PC-3 (cell line): ENCODE measurements around the gene CEBPG. TPM values are rescaled to one million over a fixed set of nuclear protein-coding genes. Genes with fewer than 3 reads are reported as not detected.

ENCODE experiments used
- ATAC-seq: fragments of 200-7000 bp; cut with Tn5 transposase; 2 replicates; pipeline ENCODE4 v1.9.1; 2020; ENCODE audit warnings: mild to moderate bottlenecking, moderate library complexity
- BruUV-seq: library from RNA; stranded (reverse); fragments of 400-500 nt; replicated peaks from 2 replicates; lab custom pipeline; 2021; lab: Mats Ljungman, UMichigan
- CTCF ChIA-PET: fragments of 300-600 bp; sonication (Branson Sonifier 250); formaldehyde crosslinking; loops from one replicate; lab custom pipeline; 2022; ENCODE audit warnings: antibody characterized with exemption; lab: Charles Lee
- POLR2A ChIA-PET: fragments of 300-600 bp; sonication (Branson Sonifier 250); formaldehyde crosslinking; loops from one replicate; lab custom pipeline; 2022; ENCODE audit warnings: antibody characterized with exemption; ENCODE audit not compliant: unreplicated experiment; lab: Charles Lee
- DNase-seq: peaks from one replicate; pipeline ENCODE4 v3.0.0-alpha.2; 2015
- H2AFZ ChIP-seq: fragments of 300-600 bp; sonication (generic); 2 replicates; pipeline ENCODE4 v1.6.0; 2016; ENCODE audit warnings: antibody characterized with exemption, low read length
- H3F3A ChIP-seq: fragments of 300-600 bp; sonication (generic); one replicate; pipeline ENCODE4 v1.6.0; 2017; ENCODE audit warnings: antibody characterized with exemption, low read length, control low read depth, mild to moderate bottlenecking; ENCODE audit not compliant: unreplicated experiment
- H3K27ac ChIP-seq: fragments of 300-600 bp; sonication (generic); 2 replicates; pipeline ENCODE4 v1.5.1; 2016; ENCODE audit warnings: mild to moderate bottlenecking, low read length
- H3K27me3 ChIP-seq: fragments of 300-600 bp; sonication (generic); 2 replicates; pipeline ENCODE4 v1.6.1; 2016; ENCODE audit warnings: low read length, mixed read lengths
- H3K36me3 ChIP-seq: fragments of 300-600 bp; sonication (generic); 2 replicates; pipeline ENCODE4 v1.6.1; 2016; ENCODE audit warnings: low read depth, mixed run types, low read length, mixed read lengths
- H3K4me1 ChIP-seq: fragments of 300-600 bp; sonication (generic); 2 replicates; pipeline ENCODE4 v1.5.1; 2016; ENCODE audit warnings: low read length; ENCODE audit not compliant: insufficient read depth
- H3K4me2 ChIP-seq: fragments of 300-600 bp; sonication (generic); 2 replicates; pipeline ENCODE4 v1.6.0; 2016; ENCODE audit warnings: low read length
- H3K4me3 ChIP-seq: fragments of 300-600 bp; sonication (generic); 2 replicates; pipeline ENCODE4 v1.5.1; 2016; ENCODE audit warnings: mild to moderate bottlenecking, low read length, mixed read lengths
- H3K79me2 ChIP-seq: fragments of 300-600 bp; sonication (generic); 2 replicates; pipeline ENCODE4 v1.6.1; 2017; ENCODE audit warnings: low read length, mixed read lengths
- H3K9ac ChIP-seq: fragments of 300-600 bp; sonication (generic); 2 replicates; pipeline ENCODE4 v1.6.0; 2016; ENCODE audit warnings: mild to moderate bottlenecking, low read length
- H3K9me2 ChIP-seq: fragments of 300-600 bp; sonication (generic); replicated peaks from 2 replicates; pipeline ENCODE4 v1.6.1; 2016; ENCODE audit warnings: mixed run types, low read length, mixed read lengths
- H3K9me3 ChIP-seq: fragments of 300-600 bp; sonication (generic); 2 replicates; pipeline ENCODE4 v1.6.1; 2016; ENCODE audit warnings: low read length, mixed read lengths
- H4K20me1 ChIP-seq: fragments of 300-600 bp; sonication (generic); 2 replicates; pipeline ENCODE4 v1.6.1; 2016; ENCODE audit warnings: low read length, mixed read lengths
- EZH2 ChIP-seq: fragments of 300-600 bp; sonication (generic); IDR thresholded peaks from one replicate; pipeline ENCODE4 v1.6.1; 2017; ENCODE audit warnings: antibody characterized with exemption, mild to moderate bottlenecking, low read length; ENCODE audit not compliant: unreplicated experiment
- EZH2phosphoT487 ChIP-seq: fragments of 300-600 bp; sonication (generic); IDR thresholded peaks from 2 replicates; pipeline ENCODE4 v1.6.1; 2018; ENCODE audit warnings: mild to moderate bottlenecking, antibody characterized with exemption, low read length, borderline replicate concordance
- intact Hi-C: fragments of 100-400 bp; cut with micrococcal nuclease; formaldehyde crosslinking; loops from 2 replicates; pipeline ENCODE4 v1.9.0; 2023
- total RNA-seq: library from RNA; depleted of rRNA; stranded (reverse); fragments of >200 nt; gene quantifications from 2 replicates; pipeline ENCODE4 v1.2.3, GENCODE V29; 2014
- TF ChIP-seq, protein P1 (sequence below): fragments of 300-600 bp; sonication (generic); conservative IDR thresholded peaks from 2 replicates; pipeline ENCODE4 v1.5.1; 2017; ENCODE audit warnings: antibody characterized with exemption, low read depth, mild to moderate bottlenecking, low read length

CEBPG gene
- total RNA-seq, 1 experiment from 2014 or later = 24.6 TPM

DNA sequence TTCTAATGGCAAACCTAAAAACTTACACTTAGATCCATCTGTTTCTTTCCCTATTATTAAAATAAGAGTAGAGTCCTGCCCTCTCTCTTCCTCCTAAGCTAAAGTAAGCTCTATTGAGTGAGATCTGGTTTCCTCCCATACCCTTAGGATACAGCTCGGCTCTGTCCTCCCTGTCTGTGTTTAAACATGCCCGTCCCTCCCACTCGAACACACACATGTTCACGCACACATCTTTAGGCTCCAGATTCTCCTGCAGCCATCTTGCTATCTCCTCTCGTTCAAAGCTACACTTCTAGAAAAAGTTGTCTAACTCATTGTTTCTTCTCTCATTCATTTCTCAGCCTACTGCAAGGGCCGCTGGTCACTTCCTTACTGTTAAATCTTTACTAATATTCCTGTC is 15.1 kb upstream of the CEBPG start:
- Histone ChIP-seq H3K27me3 (no peaks in the 10 kb centered on the region), H3K79me2 (no peaks in the 10 kb centered on the region), H3K9ac (no peak overlapping the region), H3K9me3 (no peaks in the 10 kb centered on the region), H3K9me2 (no peaks in the 10 kb centered on the region), H4K20me1 (no peaks in the 10 kb centered on the region), H3F3A (no peaks in the 10 kb centered on the region), H3K4me2 (no peak overlapping the region), H3K36me3 (no peaks in the 10 kb centered on the region), H2AFZ (no peak overlapping the region), H3K27ac (no peak overlapping the region), H3K4me3 (no peak overlapping the region), H3K4me1 (no peaks in the 10 kb centered on the region)
- POLR2A ChIA-PET = no interaction called here
- DNase-seq (no peak), ATAC-seq (no peak)
- intact Hi-C loops = no loop called here
- no TSS peak for BruUV-seq
- TF ChIP-seq EZH2phosphoT487 (no peak), EZH2 (no peak)
- TF ChIP-seq, protein P1, sequence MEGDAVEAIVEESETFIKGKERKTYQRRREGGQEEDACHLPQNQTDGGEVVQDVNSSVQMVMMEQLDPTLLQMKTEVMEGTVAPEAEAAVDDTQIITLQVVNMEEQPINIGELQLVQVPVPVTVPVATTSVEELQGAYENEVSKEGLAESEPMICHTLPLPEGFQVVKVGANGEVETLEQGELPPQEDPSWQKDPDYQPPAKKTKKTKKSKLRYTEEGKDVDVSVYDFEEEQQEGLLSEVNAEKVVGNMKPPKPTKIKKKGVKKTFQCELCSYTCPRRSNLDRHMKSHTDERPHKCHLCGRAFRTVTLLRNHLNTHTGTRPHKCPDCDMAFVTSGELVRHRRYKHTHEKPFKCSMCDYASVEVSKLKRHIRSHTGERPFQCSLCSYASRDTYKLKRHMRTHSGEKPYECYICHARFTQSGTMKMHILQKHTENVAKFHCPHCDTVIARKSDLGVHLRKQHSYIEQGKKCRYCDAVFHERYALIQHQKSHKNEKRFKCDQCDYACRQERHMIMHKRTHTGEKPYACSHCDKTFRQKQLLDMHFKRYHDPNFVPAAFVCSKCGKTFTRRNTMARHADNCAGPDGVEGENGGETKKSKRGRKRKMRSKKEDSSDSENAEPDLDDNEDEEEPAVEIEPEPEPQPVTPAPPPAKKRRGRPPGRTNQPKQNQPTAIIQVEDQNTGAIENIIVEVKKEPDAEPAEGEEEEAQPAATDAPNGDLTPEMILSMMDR = no peak
- CTCF ChIA-PET = interaction anchor here (0.7 kb wide), 1 partner anchor 839 kb away, joined by 7 read pairs; no protein-coding TSS in a partner anchor

DNA sequence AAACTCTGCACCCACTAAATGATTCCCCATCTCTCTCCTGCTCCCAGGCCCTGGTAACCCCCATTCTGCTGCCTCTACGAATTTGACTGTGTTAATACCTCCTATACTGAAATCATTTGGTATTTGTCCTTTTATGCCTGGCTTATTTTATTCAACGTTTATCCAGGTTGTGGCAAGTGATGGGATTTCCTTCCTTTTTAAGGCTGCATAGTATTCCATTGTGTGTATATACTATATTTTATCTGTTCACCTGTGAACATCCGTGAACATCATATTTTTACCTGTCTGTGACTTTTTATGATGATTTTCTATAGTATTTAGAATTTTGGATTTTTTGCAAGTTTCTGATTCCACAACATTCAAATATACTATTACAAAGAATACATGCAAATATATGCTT is 13.9 kb upstream of the CEBPG start:
- Histone ChIP-seq H3K9me2 (no peaks in the 10 kb centered on the region), H4K20me1 (no peaks in the 10 kb centered on the region), H3K4me1 (no peaks in the 10 kb centered on the region), H2AFZ (no peak overlapping the region), H3K79me2 (no peaks in the 10 kb centered on the region), H3K9me3 (no peaks in the 10 kb centered on the region), H3K4me3 (no peak overlapping the region), H3K27ac (no peak overlapping the region), H3K9ac (no peak overlapping the region), H3K4me2 (no peak overlapping the region), H3F3A (no peaks in the 10 kb centered on the region), H3K27me3 (no peaks in the 10 kb centered on the region), H3K36me3 (no peaks in the 10 kb centered on the region)
- CTCF ChIA-PET = no interaction called here
- intact Hi-C loops = no loop called here
- ATAC-seq = no peak
- no TSS peak for BruUV-seq
- POLR2A ChIA-PET = no interaction called here
- no peak for DNase-seq
- TF ChIP-seq, protein P1 = no peak
- TF ChIP-seq EZH2 (no peak), EZH2phosphoT487 (no peak)

DNA sequence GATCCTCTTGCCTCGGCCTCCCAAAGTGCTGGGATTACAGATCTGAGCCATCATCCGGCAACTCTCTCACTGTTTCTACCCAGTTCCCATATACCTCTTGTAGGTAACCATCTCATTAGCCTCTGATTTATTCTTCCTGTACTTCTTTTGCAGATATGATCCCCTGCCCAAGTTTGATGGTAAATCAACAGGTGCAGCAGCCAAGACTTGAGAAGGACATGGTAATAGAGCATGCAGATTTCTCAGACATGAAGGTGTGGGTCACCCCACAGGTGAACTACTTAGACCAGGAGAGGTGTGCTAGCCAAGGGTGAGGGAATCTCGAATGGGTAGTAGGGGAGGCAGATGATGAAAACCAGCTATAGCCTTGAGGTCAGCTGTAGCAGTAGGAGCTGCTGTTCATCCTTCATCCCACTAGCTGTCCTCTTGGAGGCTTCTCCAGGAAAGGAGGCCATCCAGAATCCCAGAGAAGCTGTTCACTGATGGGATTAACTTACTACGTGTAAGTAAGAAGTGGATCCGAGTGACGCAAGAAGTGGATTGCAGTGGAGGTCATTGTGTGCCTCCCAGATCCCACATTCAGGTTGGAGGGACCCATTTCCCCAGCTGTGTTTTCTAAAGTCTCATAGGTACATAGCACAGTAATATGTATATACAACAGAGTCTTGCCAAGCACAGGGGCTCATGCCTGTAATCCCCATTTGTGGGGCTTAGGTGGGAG is 10.8 kb upstream of the CEBPG start:
- CTCF ChIA-PET = no interaction called here
- H3K36me3 ChIP-seq = no peaks in the 10 kb centered on the region
- H3K4me2 ChIP-seq = no peak overlapping the region
- TF ChIP-seq, protein P1 = no peak
- no peak for TF ChIP-seq EZH2phosphoT487
- no peak for TF ChIP-seq EZH2
- no peaks in the 10 kb centered on the region for H3K27me3 ChIP-seq
- H2AFZ ChIP-seq = no peak overlapping the region
- intact Hi-C loops = no loop called here
- ATAC-seq = no peak
- H3K9ac ChIP-seq = no peak overlapping the region
- no peaks in the 10 kb centered on the region for H3K9me3 ChIP-seq
- BruUV-seq = no TSS peak
- H3F3A ChIP-seq = no peaks in the 10 kb centered on the region
- no peak for DNase-seq
- H3K79me2 ChIP-seq = no peaks in the 10 kb centered on the region
- peaks cover 1% of the 10 kb centered on the region; the same call in 1 of the 2 replicates for H3K4me1 ChIP-seq
- POLR2A ChIA-PET = no interaction called here
- no peaks in the 10 kb centered on the region for H4K20me1 ChIP-seq
- no peaks in the 10 kb centered on the region for H3K9me2 ChIP-seq
- no peak overlapping the region for H3K4me3 ChIP-seq
- no peak overlapping the region for H3K27ac ChIP-seq
